Endothelial cell of umbilical vein (primary cell): ENCODE data around the gene SRRD. TPM values are rescaled to one million over a fixed set of nuclear protein-coding genes. Genes with fewer than 3 reads are reported as not detected.

ENCODE experiments used
- BruUV-seq: library from RNA; stranded (reverse); fragments of 400-500 nt; replicated peaks from 2 replicates; lab custom pipeline; 2021; lab: Mats Ljungman, UMichigan
- CTCF ChIA-PET: fragments of 300-600, 350-600 bp; sonication (Branson Sonifier 250); formaldehyde crosslinking; loops from one replicate; lab custom pipeline; 2021; ENCODE audit warnings: antibody characterized with exemption, inconsistent platforms; lab: Charles Lee
- POLR2A ChIA-PET: fragments of 300-600, 350-600 bp; sonication (Branson Sonifier 250); formaldehyde crosslinking; loops from one replicate; lab custom pipeline; 2021; ENCODE audit warnings: antibody characterized with exemption, inconsistent platforms; lab: Charles Lee
- DNase-seq: peaks from one replicate; pipeline ENCODE4 v3.0.0-alpha.2; 2011; ENCODE audit warnings: low read depth, low spot score
- FAIRE-seq: peaks from 2 replicates; lab custom pipeline; 2011; peaks lifted over from hg19 to GRCh38; lab: Jason Lieb, UNC
- H2AFZ ChIP-seq: 2 replicates; pipeline ENCODE4 v1.6.0; 2012; ENCODE audit warnings: low read depth, low read length, control low read depth, inconsistent platforms
- H3K27ac ChIP-seq: 2 replicates; pipeline ENCODE4 v1.5.1; 2011; ENCODE audit warnings: low read depth, mild to moderate bottlenecking, control low read depth, low read length, moderate library complexity; ENCODE audit not compliant: insufficient read depth
- H3K27me3 ChIP-seq, 2 experiments: 2 replicates each; pipeline versions ENCODE4 v1.6.0 to v1.6.1; 2011; ENCODE audit warnings: low read length in 2 of 2, mixed read lengths in 1 of 2; ENCODE audit not compliant: control insufficient read depth in 2 of 2, insufficient read depth in 2 of 2
- H3K36me3 ChIP-seq, 2 experiments: 2 replicates in 1 of 2; 3 replicates in 1 of 2; pipeline ENCODE4 v1.5.1; 2011; ENCODE audit warnings: low read length in 2 of 2, mild to moderate bottlenecking in 1 of 2, moderate library complexity in 1 of 2; ENCODE audit not compliant: control insufficient read depth in 2 of 2, insufficient read depth in 2 of 2; ENCODE audit errors: extremely low read depth in 1 of 2
- H3K4me1 ChIP-seq: 3 replicates; pipeline ENCODE4 v1.5.1; 2011; ENCODE audit warnings: mild to moderate bottlenecking, low read length; ENCODE audit not compliant: control insufficient read depth, insufficient read depth; ENCODE audit errors: extremely low read depth
- H3K4me2 ChIP-seq: 2 replicates; pipeline ENCODE4 v1.6.1; 2011; ENCODE audit warnings: low read length, control low read depth, mixed read lengths; ENCODE audit not compliant: insufficient read depth
- H3K4me3 ChIP-seq, 3 experiments: fragments of 200-600 bp in 1 of 3; sonication (generic), shearing (Covaris generic) in 1 of 3; replicated peaks in 1 of 3; 2 replicates each; pipeline ENCODE4 v1.5.1; 2011 to 2016; ENCODE audit warnings: control low read depth in 3 of 3, low read length in 3 of 3, mild to moderate bottlenecking in 2 of 3, inconsistent platforms in 1 of 3, low read depth in 1 of 3, moderate library complexity in 1 of 3; ENCODE audit not compliant: insufficient read depth in 1 of 3
- H3K79me2 ChIP-seq: 2 replicates; pipeline ENCODE4 v1.6.0; 2012; ENCODE audit warnings: low read length, inconsistent platforms; ENCODE audit not compliant: control insufficient read depth, insufficient read depth
- H3K9ac ChIP-seq: replicated peaks from 2 replicates; pipeline ENCODE3; 2011; ENCODE audit warnings: low read length, control low read depth; ENCODE audit not compliant: insufficient read depth; ENCODE audit errors: extremely low read depth
- H3K9me1 ChIP-seq: replicated peaks from 3 replicates; pipeline ENCODE4 v1.6.0; 2011; ENCODE audit warnings: mild to moderate bottlenecking, low read length; ENCODE audit not compliant: control insufficient read depth, insufficient read depth; ENCODE audit errors: extremely low read depth
- H3K9me3 ChIP-seq: replicated peaks from 2 replicates; pipeline ENCODE4 v1.5.1; 2012; ENCODE audit warnings: low read length, inconsistent platforms; ENCODE audit not compliant: control insufficient read depth, insufficient read depth
- H4K20me1 ChIP-seq: replicated peaks from 2 replicates; pipeline ENCODE3; 2011; ENCODE audit warnings: mild to moderate bottlenecking, low read length; ENCODE audit not compliant: control insufficient read depth, insufficient read depth; ENCODE audit errors: extremely low read depth
- EZH2 ChIP-seq: IDR thresholded peaks from 2 replicates; pipeline ENCODE4 v1.6.1; 2012; ENCODE audit warnings: borderline replicate concordance, low read depth, mild to moderate bottlenecking, moderate library complexity, low read length, inconsistent platforms; ENCODE audit not compliant: severe bottlenecking
- FOS ChIP-seq: IDR thresholded peaks from 2 replicates; pipeline ENCODE4 v1.6.1; 2011; ENCODE audit warnings: mild to moderate bottlenecking, low read length, moderate library complexity, borderline replicate concordance; ENCODE audit not compliant: insufficient read depth
- GATA2 ChIP-seq: IDR thresholded peaks from 2 replicates; pipeline ENCODE4 v1.7.0; 2011; ENCODE audit warnings: low read depth, mild to moderate bottlenecking, moderate library complexity, mixed read lengths, low read length; ENCODE audit not compliant: insufficient read length, insufficient read depth
- JUN ChIP-seq: IDR thresholded peaks from 2 replicates; pipeline ENCODE4 v1.6.1; 2011; ENCODE audit warnings: borderline replicate concordance, low read depth; ENCODE audit not compliant: insufficient read length, insufficient read depth
- MYC ChIP-seq: IDR thresholded peaks from one replicate; pipeline ENCODE4 v1.6.1; 2011; ENCODE audit warnings: mild to moderate bottlenecking, low read depth, low read length
- POLR2A ChIP-seq: IDR thresholded peaks from 2 replicates; pipeline ENCODE4 v1.6.1; 2012; ENCODE audit warnings: low read depth, mild to moderate bottlenecking, control low read depth, low read length
- POLR2AphosphoS5 ChIP-seq: IDR thresholded peaks from 2 replicates; pipeline ENCODE4 v1.6.1; 2012; ENCODE audit warnings: low read depth, mild to moderate bottlenecking, control low read depth, low read length, moderate library complexity; ENCODE audit not compliant: insufficient read depth
- dilution Hi-C: fragments of 300-500 bp; cut with MboI; formaldehyde crosslinking; loops from one replicate; pipeline ENCODE4 v1.15.0; 2019; ENCODE audit warnings: low sequenced_read_pairs; ENCODE audit not compliant: extremely low pct_ligation_motif_present
- intact Hi-C: fragments of 100-400 bp; cut with micrococcal nuclease; formaldehyde crosslinking; loops from one replicate; pipeline ENCODE4 v1.10.0; 2022
- polyA plus RNA-seq, 4 experiments: library from polyadenylated mRNA; depleted of rRNA in 3 of 4; stranded (reverse) in 3 of 4; unstranded in 1 of 4; fragments of >200 nt; gene quantifications; 2 replicates each; pipeline versions ENCODE4 v1.2.1 to v1.2.3, GENCODE V29; 2011 to 2012; ENCODE audit warnings: missing spikeins in 1 of 4
- total RNA-seq: library from RNA; stranded (reverse); gene quantifications from 2 replicates; pipeline ENCODE4 v1.2.3, GENCODE V29; 2021
- TF ChIP-seq, protein P1 (sequence below), 2 donors: IDR thresholded peaks; 1 replicate in 1 of 2; 2 replicates in 1 of 2; pipeline ENCODE4 v1.5.1; 2011; ENCODE audit warnings: low read length in 2 of 2, mild to moderate bottlenecking in 2 of 2, moderate library complexity in 2 of 2, control low read depth in 1 of 2, inconsistent platforms in 1 of 2, low read depth in 1 of 2; ENCODE audit not compliant: insufficient read depth in 1 of 2; ENCODE audit errors: extremely low read depth in 1 of 2
- TF ChIP-seq, protein P2 (sequence below): IDR thresholded peaks from 2 replicates; pipeline ENCODE4 v1.6.1; 2011; ENCODE audit not compliant: insufficient read depth, insufficient read length

The SRRD gene
- total and polyA plus RNA-seq, 2 donors (not counting 3 experiments of a cell fraction or from before 2014, with no cell fraction given): 23.4 to 24.2 TPM

DNA sequence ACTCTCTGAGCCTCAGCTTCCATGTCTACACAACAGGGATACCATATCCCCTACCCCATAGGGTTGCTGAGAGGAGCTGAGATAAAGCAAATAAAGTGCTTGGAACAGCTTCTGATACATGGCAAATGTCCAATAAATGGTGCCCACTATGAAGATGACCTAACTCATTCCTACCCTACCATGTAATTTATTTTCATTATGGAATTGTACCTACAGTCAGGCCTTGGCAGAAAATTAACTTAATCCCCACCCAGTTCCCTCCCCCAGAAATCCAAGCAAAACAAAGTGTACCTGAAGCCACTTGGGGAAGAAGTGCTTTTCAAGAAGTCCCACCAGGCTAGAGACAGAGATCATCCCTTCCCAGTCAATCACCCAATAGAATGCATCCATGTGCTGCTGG lies 10.8 kb downstream of the SRRD start:
- no peaks in the 10 kb centered on the region for H3K27me3 ChIP-seq
- H3K4me3 ChIP-seq: no peak overlapping the region
- H3K9me3 ChIP-seq: no peaks in the 10 kb centered on the region
- ChIA-PET POLR2A (no interaction called here), CTCF (interaction anchor here (1.3 kb wide), 1 partner anchor 171 kb away, joined by 3 read pairs; no protein-coding TSS in a partner anchor)
- no peaks in the 10 kb centered on the region for H4K20me1 ChIP-seq
- FAIRE-seq: no peak
- no peak overlapping the region for H2AFZ ChIP-seq
- H3K9me1 ChIP-seq: no peaks in the 10 kb centered on the region
- BruUV-seq: no TSS peak
- no peak overlapping the region for H3K9ac ChIP-seq
- no peak for DNase-seq
- peaks cover 9% of the 10 kb centered on the region for H3K79me2 ChIP-seq
- H3K36me3 ChIP-seq: peaks cover 40 to 52% of the 10 kb centered on the region in 2 experiments
- no peak overlapping the region for H3K27ac ChIP-seq
- peaks cover 3% of the 10 kb centered on the region for H3K4me1 ChIP-seq
- TF ChIP-seq FOS (no peak), GATA2 (no peak), POLR2AphosphoS5 (no peak), EZH2 (no peak), MYC (no peak), POLR2A (no peak), JUN (no peak)
- TF ChIP-seq, protein P1, sequence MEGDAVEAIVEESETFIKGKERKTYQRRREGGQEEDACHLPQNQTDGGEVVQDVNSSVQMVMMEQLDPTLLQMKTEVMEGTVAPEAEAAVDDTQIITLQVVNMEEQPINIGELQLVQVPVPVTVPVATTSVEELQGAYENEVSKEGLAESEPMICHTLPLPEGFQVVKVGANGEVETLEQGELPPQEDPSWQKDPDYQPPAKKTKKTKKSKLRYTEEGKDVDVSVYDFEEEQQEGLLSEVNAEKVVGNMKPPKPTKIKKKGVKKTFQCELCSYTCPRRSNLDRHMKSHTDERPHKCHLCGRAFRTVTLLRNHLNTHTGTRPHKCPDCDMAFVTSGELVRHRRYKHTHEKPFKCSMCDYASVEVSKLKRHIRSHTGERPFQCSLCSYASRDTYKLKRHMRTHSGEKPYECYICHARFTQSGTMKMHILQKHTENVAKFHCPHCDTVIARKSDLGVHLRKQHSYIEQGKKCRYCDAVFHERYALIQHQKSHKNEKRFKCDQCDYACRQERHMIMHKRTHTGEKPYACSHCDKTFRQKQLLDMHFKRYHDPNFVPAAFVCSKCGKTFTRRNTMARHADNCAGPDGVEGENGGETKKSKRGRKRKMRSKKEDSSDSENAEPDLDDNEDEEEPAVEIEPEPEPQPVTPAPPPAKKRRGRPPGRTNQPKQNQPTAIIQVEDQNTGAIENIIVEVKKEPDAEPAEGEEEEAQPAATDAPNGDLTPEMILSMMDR (IDR thresholded peaks at IDR 0.05; ENCODE audit: extremely low read depth in 1 of 2, insufficient read depth in 1 of 2, low read depth in 1 of 2, low read length in 2 of 2): no peak
- TF ChIP-seq, protein P2, sequence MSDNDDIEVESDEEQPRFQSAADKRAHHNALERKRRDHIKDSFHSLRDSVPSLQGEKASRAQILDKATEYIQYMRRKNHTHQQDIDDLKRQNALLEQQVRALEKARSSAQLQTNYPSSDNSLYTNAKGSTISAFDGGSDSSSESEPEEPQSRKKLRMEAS: no peak
- no peak overlapping the region for H3K4me2 ChIP-seq
- dilution Hi-C loops: no loop called here
- intact Hi-C loops: no loop called here
